ENCODE results near the gene SLC26A3. TPM values are rescaled to one million over a fixed set of nuclear protein-coding genes. Genes with fewer than 3 reads are reported as not detected.

The SLC26A3 gene
- total and polyA plus RNA-seq, 2 experiments from 2014 or later = not detected

DNA sequence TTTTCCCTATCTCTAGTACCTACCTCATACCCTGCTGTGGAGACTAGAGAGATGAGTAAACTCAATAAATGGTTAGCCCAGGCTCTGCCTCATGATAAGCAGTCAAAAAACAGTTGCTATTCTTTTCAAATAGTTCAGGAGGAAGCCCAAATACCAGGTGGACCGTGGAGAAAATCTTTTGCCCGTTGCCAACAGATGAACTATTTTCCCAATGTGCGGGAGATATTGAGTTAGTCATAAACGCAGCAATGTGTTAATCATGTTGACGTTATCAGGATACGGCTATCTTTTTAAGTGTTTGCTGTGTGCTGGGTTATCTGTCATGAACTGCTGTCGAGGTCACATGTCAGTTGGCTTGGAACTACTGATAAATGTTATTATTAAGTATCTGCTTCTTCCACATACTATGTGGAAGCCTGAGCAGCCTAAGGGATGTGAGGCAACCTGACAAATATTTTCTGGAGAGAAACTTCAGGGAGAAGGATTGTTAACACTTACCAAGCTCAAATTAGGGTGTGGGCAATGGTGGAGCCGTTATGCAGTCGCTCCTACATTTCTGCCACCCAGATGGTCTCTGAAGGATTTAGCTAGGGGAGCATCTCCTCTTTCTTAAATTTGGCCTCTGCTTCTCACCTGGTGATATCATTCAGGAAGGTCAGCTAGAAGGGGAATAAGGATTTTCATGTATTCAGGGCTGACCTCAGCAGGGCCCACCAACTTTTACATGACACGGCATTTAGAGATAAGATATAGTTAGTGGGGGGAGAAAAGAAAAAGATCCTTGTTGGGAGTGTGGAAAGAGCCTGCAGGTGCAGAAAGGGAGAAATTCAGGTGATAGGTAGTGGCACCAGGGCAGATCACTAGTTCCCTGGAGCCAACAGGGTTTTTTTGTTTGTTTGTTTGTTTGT, 33.5 kb upstream of the SLC26A3 start (continued):
- TF ChIP-seq, protein P1, sequence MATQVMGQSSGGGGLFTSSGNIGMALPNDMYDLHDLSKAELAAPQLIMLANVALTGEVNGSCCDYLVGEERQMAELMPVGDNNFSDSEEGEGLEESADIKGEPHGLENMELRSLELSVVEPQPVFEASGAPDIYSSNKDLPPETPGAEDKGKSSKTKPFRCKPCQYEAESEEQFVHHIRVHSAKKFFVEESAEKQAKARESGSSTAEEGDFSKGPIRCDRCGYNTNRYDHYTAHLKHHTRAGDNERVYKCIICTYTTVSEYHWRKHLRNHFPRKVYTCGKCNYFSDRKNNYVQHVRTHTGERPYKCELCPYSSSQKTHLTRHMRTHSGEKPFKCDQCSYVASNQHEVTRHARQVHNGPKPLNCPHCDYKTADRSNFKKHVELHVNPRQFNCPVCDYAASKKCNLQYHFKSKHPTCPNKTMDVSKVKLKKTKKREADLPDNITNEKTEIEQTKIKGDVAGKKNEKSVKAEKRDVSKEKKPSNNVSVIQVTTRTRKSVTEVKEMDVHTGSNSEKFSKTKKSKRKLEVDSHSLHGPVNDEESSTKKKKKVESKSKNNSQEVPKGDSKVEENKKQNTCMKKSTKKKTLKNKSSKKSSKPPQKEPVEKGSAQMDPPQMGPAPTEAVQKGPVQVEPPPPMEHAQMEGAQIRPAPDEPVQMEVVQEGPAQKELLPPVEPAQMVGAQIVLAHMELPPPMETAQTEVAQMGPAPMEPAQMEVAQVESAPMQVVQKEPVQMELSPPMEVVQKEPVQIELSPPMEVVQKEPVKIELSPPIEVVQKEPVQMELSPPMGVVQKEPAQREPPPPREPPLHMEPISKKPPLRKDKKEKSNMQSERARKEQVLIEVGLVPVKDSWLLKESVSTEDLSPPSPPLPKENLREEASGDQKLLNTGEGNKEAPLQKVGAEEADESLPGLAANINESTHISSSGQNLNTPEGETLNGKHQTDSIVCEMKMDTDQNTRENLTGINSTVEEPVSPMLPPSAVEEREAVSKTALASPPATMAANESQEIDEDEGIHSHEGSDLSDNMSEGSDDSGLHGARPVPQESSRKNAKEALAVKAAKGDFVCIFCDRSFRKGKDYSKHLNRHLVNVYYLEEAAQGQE (IDR thresholded peaks at IDR 0.05; ENCODE audit: unreplicated experiment) = no peak
- TF ChIP-seq, protein P2, sequence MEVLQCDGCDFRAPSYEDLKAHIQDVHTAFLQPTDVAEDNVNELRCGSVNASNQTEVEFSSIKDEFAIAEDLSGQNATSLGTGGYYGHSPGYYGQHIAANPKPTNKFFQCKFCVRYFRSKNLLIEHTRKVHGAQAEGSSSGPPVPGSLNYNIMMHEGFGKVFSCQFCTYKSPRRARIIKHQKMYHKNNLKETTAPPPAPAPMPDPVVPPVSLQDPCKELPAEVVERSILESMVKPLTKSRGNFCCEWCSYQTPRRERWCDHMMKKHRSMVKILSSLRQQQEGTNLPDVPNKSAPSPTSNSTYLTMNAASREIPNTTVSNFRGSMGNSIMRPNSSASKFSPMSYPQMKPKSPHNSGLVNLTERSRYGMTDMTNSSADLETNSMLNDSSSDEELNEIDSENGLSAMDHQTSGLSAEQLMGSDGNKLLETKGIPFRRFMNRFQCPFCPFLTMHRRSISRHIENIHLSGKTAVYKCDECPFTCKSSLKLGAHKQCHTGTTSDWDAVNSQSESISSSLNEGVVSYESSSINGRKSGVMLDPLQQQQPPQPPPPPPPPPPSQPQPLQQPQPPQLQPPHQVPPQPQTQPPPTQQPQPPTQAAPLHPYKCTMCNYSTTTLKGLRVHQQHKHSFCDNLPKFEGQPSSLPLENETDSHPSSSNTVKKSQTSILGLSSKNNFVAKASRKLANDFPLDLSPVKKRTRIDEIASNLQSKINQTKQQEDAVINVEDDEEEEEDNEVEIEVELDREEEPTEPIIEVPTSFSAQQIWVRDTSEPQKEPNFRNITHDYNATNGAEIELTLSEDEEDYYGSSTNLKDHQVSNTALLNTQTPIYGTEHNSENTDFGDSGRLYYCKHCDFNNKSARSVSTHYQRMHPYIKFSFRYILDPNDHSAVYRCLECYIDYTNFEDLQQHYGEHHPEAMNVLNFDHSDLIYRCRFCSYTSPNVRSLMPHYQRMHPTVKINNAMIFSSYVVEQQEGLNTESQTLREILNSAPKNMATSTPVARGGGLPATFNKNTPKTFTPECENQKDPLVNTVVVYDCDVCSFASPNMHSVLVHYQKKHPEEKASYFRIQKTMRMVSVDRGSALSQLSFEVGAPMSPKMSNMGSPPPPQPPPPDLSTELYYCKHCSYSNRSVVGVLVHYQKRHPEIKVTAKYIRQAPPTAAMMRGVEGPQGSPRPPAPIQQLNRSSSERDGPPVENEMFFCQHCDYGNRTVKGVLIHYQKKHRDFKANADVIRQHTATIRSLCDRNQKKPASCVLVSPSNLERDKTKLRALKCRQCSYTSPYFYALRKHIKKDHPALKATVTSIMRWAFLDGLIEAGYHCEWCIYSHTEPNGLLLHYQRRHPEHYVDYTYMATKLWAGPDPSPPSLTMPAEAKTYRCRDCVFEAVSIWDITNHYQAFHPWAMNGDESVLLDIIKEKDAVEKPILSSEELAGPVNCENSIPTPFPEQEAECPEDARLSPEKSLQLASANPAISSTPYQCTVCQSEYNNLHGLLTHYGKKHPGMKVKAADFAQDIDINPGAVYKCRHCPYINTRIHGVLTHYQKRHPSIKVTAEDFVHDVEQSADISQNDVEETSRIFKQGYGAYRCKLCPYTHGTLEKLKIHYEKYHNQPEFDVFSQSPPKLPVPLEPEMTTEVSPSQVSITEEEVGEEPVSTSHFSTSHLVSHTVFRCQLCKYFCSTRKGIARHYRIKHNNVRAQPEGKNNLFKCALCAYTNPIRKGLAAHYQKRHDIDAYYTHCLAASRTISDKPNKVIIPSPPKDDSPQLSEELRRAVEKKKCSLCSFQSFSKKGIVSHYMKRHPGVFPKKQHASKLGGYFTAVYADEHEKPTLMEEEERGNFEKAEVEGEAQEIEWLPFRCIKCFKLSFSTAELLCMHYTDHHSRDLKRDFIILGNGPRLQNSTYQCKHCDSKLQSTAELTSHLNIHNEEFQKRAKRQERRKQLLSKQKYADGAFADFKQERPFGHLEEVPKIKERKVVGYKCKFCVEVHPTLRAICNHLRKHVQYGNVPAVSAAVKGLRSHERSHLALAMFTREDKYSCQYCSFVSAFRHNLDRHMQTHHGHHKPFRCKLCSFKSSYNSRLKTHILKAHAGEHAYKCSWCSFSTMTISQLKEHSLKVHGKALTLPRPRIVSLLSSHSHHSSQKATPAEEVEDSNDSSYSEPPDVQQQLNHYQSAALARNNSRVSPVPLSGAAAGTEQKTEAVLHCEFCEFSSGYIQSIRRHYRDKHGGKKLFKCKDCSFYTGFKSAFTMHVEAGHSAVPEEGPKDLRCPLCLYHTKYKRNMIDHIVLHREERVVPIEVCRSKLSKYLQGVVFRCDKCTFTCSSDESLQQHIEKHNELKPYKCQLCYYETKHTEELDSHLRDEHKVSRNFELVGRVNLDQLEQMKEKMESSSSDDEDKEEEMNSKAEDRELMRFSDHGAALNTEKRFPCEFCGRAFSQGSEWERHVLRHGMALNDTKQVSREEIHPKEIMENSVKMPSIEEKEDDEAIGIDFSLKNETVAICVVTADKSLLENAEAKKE (CRISPR knock-in tag; IDR thresholded peaks at IDR 0.05) = no peak
- TF ChIP-seq, protein P3, sequence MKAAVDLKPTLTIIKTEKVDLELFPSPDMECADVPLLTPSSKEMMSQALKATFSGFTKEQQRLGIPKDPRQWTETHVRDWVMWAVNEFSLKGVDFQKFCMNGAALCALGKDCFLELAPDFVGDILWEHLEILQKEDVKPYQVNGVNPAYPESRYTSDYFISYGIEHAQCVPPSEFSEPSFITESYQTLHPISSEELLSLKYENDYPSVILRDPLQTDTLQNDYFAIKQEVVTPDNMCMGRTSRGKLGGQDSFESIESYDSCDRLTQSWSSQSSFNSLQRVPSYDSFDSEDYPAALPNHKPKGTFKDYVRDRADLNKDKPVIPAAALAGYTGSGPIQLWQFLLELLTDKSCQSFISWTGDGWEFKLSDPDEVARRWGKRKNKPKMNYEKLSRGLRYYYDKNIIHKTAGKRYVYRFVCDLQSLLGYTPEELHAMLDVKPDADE (IDR thresholded peaks at IDR 0.05) = no peak
- TF ChIP-seq EZH2phosphoT487 (IDR thresholded peaks at IDR 0.05; ENCODE audit: unreplicated experiment) (no peak), POLR2AphosphoS5 (IDR thresholded peaks at IDR 0.05; ENCODE audit: low read depth) (no peak)
